DMS114 treated with DMSO at 0.1 percent for 48 hours (cell line): ENCODE data around the gene SAMHD1.
"Not testable (repeated sequence)": the region's sequence is repeated elsewhere in the genome, so short reads cannot be mapped to it uniquely, and the experiment has no call there.

Experiments
- DNase-seq: peaks from one replicate; lab custom pipeline; 2025; ENCODE audit not compliant: unreplicated experiment; lab: John Stamatoyannopoulos, UW

SAMHD1 gene

DNA sequence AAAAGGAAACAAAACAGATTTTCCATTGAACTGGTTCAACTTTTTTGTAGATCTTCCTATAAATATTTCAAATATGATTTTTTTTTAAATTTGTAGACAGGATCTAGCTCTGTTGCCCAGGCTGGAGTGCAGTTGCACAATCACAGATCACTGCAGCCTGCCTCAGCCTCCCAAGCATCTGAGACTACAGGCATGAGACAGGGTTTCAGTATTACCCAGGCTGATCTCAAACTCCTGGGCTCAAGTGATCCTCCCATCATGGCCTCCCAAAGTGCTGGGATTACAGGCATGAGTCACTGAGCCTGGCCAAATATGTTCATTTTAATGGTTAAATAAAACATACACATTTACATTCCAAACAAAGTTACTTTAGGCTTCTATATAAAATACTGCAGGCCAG lies 33.6 kb downstream of the SAMHD1 start:
- DNase-seq = no peak

DNA sequence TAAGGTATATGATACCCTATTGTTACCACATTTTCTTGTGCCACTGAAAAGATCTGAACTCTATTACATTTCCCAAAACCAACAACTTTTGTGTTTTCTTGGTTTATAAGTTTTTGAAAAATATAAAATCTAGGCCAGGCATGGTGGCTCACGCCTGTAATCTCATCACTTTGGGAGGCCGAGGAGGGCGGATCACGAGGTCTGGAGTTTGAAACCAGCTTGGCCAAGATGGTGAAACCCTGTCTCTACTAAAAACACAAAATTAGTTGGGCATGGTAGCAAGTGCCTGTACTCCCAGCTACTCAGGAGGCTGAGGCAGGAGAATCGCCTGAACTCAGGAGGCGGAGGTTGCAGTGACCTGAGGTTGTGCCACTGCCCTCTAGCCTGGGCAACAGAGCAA lies 34.3 kb downstream of the SAMHD1 start:
- DNase-seq = no peak

DNA sequence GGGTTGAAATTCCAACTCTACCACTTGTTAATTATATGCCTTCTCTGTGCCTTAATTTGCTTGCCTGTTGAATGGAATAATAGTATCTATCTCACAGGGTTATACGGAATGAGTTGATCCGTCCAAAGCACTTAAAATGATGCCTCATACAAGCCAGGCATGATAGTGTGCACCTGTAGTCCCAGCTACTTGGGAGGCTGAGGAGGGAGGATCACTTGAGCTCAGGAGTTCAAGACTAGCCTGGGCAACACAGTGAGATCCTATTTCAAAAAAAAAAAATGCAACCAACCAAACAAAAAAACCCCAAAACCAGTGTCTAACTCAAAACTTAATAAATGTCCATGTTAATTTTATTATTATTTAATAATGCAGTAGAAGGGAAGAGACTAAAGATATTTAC lies 35.3 kb downstream of the SAMHD1 start:
- DNase-seq = no peak

DNA sequence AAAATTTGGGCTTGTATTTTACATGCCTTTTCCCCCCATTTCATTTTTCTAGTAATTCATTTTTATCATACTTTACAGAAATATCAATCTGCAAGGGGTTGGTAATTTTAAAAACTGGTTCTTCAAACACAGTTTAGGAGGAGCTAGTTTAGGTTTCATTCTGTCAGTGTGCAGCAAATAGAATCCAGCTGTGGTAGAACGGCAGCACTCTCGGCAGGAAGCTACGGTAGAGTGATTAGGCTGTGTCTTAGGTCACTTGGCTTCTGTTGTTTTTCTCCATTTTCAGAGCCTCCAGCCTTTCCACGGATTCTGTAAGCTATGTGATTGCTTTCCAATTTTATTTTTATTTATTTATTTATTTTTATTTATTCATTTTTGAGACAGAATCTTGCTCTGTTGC lies 42.9 kb downstream of the SAMHD1 start:
- DNase-seq = no peak

DNA sequence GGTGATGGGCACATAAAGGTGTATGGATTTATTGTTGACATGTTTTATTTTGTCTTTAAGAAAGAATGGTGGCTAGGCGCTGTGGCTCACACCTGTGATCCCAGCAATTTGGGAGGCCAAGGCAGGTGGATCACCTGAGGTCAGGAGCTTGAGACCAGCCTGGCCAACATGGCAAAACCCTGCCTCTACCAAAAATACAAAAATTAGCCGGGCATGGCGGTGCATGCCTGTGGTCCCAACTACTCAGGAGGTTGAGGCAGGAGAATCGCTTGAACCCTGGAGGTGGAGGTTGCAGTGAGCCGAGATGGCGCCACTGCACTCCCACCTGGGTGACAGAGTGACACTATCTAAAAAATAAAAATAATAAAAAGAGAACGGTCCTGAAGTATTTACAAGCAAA lies 45.4 kb downstream of the SAMHD1 start:
- not testable (repeated sequence) for DNase-seq

DNA sequence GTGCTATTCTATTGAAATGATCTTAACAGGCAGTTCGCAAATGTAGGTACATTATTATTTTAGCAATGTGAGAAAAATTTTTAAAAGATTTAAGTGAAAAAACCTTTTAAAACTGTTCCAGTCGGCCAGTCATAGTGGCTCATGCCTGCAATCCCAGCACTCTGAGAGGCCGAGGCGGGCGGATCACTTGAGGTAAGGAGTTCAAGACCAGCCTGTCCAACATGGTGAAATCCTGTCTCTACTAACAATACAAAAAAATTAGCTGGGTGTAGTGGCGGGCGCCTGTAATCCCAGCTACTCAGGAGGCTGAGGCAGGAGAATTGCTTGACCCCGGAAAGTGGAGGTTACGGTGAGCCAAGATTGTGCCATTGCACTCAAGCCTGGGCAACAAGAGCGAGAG lies 45.9 kb downstream of the SAMHD1 start:
- DNase-seq = not testable (repeated sequence)

DNA sequence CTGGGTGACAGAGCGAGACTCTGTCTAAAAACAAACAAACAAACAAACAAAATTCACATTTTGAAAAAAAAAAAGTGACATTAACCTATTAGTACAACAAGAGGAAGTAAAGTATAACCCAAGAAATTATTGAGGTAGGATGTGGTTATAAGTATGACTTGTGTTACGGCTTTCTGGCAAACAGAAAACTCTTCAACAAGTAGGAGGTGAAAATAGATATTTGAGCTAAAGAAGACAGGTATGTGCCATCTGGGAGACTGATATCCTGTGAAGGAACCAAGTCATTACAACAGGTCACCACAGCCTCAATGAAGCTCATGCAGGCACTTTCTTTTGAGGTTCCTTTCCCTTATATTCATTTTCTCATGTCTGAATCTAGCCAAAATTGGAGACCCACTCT lies 46.8 kb downstream of the SAMHD1 start:
- DNase-seq = no peak

DNA sequence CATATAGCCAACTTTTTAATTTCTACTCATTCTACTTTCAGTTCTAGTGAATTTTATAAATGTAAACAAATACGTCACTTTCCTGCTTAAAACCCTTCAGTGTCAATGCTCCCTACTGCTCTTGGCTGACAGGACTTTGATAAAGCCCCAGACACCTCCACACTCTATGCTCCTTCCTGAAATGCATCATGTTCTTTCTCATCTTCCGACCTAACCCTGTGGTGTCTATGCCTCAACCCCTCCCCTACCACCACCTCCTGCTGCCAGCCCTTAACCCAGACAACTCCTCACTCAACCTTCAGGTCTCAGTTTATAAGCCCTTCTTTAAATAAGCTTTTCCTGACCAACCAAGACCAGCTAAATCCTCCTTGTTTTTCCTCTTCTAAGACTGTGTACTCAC lies 56.5 kb downstream of the SAMHD1 start:
- no peak for DNase-seq

DNA sequence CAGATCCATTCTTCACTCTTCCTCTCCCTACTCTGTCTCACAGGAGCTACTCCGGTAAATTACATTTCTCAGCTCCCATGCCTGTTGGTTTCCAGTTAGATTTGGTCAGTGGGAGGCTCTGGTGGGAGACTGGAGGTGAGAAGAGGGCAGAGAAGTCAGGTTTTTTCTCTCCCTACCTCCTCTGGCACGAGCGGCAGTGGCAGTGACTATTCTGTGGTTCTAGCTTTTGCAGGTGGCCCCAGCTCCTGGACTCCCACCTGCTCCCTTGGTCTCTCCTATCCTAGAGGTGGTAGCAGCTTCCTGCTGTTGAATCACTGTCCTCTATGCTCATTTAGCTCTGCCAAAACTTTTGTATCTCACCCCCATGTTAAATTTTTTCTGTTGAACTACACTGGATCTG lies 57.7 kb downstream of the SAMHD1 start:
- no peak for DNase-seq

DNA sequence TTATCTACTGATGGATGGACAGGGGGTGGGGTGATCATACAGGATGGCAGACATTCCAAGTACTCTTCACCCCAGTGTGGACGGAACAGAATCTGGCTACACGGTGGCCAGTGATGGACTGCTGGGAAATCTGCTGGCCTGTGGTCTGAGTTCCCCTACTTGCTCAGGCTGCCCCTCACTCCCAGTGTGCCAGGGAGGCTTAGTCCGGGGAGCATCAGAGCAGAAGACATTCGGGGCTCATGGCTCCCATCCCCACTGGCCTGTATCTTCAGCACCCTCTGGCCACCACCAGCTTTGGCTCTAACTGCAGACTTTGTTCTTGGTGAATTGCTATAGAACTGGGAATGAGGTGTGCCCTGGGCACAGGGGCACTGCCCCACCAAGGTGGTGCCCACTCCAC lies 60.3 kb downstream of the SAMHD1 start:
- DNase-seq = no peak

DNA sequence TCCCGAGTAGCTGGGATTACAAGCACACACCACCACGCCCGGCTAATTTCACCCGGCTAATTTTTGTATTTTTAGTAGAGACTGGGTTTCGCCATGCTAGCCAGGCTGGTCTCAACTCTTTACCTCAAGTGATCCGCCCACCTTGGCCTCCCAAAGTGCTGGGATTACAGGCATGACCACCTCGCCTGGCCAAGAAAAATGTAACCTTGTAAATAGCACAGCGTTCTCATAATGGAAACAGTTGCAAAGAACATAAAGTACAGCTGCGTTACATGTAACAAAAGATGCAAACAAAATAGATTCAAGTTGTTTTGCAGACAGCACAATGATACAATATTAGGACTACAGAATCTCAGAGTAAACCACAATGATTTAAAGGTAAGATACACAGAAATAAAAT lies 60.9 kb downstream of the SAMHD1 start:
- no peak for DNase-seq

DNA sequence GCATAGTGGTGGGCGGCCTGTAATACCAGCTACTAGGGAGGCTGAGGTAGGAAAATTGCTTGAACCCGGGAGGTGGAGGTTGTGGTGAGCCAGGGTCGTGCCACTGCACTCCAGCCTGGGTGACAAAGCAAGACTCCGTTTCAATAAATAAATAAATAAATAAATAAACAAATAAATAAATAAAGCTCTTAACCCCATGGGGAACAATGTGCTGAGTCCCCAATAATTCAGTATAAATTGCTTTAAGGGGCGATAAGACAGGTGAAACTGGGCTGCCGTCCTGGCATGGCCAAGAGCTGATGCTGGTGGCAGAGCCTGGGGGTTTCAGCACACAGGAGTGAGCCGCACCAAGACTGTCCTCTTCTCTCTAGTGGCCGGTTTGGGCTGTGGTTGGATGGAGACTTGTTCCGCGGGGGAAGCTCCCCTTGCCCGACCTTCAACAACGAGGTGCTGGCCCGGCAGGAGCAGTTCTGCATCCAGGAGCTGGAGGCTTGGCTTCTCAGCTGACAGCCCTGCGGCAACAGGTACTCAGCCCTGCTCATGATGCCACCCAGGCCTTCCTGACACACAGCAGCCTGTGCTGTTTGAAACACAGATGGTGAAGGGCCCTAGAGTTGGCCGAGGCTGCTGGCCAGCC lies 62.5 kb downstream of the SAMHD1 start:
- no peak for DNase-seq

DNA sequence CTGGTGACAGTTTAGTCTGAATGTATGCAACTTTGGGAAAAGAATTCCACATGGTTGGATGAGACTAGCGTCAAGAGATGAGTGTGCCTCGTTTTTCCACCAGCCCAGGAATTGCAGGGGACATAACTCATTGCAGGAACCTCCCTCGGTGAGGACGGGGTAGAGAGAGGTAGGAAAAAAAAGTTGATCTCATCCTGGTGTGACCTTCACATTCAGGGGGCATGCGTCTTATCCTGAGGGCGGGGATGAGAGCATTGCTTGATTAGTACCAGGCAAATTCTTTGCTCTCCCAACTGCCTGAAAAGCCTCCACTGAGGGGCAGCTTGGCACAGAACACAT lies 63.8 kb downstream of the SAMHD1 start:
- no peak for DNase-seq

DNA sequence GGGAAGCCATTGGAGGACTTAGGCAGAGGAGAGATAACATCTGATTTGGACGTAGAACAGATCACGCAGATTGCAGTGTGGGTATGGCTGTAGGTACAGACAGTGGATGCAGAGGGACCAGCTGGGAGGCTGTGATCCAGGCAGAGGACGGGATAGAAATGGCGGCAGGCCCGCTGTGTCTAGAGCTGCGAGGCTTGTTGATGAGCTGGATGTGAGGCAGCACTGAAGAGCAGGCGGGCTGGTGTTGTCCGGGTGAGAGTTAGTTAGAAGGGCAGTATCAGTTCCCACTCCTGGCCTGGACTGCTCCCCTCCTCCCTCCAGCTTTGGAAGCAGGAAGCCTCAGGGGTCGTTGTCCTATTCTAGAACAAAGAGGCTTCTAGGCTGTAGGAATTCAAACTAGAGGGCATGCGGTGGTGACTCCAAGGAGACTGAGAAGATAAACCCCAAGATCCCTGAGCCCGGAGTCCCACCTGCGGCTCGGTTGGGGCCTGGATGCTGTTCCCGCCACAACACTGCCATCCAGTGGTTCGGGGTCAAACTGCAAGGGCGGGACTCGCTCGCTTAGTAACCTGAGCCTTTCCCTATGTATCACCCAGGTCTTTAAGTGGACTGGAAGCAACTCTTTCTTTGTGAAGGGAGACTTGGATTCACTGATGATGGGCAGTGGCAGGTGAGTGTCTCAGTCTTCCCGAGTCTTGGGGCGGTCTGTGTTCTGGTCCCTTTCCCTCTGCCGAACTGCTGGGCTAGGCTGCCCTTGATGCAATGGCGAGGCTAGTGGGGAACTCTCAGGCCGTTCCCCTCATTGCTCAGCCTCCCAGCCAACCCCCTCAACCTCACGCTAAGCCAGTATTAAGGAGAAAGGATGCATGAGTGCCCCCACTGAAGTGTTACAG lies 64.4 kb downstream of the SAMHD1 start:
- peak; percentile 20 for DNase-seq

DNA sequence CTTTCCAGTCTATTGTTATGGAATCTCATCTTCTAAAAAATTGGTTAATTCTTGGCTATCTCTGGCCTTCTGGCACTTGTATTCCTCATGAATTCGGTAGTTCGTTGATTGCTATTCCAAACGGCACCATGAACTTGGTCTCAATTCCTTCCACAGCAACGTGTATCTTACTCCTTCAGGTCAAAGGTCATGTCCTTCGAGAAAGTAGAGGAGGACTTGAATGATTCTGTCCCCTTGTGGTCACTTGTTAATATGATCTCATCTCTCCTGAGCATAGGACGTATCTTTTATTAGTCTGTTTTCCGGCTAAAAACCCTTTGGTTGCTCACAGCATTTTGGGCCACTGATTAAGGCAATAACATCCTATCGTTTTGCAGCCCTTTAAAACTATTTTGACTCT lies 66.2 kb downstream of the SAMHD1 start:
- no peak for DNase-seq

DNA sequence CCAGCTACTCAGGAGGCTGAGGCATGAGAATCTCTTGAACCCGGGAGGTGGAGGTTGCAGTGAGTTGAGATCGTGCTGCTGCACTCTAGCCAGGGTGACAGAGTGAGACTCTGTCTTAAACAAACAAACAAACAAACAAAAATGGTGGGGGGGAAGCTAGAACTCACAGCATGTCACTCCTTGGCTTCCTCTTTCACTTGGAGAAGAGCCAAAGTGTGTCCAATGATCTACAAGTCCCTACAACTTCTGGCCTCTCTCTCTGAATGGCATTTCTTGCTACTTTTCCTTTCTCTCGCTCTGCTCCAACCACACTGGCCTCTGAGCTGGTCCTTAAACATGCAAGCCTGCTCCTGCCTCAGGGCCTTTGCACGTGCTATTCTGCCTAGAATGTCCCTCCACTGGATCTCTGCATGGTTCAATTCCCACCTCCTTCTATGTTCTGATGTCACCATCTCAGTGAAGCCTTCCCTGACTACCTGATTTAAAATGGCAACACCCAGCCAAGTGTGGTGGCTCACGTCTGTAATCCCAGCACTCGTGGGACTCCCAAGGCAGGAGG lies 67.5 kb downstream of the SAMHD1 start:
- no peak for DNase-seq

DNA sequence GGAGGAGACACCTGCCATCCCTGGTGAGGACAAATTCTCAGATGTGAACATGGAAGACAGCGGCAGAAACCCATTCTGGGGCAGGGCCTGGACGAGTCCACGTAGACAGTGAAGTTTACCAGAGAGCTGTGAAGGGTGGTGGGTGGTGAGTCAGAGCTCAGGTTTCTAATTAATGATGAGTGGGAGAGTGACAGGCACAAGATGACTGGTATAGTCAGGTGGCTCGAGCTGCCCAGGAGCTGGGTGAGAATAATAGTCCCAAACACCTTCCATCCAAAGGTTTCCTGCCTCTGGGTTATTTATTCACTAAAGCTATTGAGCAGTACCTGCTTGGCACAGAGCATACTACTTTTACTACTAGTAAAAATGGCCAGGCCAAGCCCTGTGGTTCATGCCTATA lies 69.6 kb downstream of the SAMHD1 start:
- no peak for DNase-seq

DNA sequence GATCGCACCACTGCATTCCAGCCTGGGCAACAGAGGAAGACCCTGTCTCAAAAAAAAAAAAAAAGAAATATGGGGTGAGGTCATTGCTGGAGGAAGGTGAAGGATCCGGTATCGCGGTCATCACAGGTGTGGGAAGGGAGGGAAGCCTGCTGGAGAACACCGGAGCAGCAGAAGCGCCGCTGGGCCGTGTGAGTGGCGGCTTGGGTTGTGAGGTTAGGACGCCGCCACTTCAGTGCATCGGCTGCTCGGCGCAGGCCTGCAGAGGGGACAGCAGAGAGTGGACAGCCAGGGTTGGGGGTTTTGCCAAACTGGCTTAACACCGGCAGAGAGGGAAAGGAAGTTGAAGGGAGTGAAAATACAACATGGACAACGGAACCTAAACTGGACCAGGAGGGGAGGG lies 70.2 kb downstream of the SAMHD1 start:
- DNase-seq = no peak

DNA sequence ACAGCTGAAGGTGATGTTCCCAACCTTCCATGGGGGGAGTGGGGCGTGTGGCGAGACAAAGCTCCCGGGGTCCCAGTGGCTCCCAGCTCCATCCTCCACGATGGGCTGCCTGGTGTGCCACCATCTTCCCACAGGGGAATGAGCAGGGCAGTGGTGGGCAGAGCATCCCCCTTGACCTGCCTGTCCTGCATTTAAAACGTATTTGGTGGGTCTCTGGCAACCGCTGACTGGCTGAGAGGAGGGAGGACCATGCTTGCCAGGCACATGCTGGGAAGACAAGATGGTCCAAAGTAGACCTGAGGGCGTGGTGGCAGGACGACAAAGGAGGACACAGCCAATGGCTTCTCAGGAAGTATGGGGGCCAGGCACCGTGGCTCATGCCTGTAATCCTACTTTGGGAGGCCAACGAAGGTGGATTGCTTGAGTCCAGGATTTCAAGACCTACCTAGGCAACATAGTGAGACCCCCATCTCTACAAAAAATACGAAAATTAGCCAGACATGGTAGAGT lies 70.7 kb downstream of the SAMHD1 start:
- no peak for DNase-seq

DNA sequence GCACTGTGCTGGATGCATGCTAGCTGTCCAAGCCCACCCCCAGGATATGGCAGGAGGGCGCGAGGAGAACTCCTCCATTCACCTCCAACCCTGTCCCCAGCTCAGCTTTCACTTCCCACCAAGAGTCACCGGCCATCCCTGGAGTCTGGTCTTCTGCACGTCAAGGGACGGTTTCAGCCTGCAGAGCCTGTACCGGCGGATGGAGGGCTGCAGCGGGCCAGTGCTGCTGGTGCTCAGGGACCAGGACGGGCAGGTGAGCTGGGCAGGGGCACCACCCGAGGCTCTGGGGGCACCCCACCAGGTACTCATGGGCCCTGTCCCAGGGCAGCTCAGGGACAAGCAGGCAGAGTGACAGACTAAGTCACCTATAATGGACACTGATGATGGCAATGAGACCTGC lies 72.6 kb downstream of the SAMHD1 start:
- no peak for DNase-seq

DNA sequence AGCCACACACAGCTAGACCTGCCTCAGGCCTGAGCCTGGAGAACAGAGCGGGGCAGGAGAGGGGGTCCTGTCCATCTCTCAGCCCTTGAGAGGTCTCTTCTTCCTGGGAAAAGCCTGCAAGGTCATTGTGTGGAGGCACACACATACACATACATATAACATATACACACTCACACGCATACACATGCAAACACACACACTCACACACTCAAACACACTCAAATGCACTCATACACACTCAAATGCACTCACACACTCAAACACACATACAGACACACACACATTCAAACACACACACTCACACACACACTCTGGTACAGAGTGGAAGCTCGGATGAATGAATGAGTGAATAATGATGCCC lies 75.1 kb downstream of the SAMHD1 start:
- DNase-seq = no peak

DNA sequence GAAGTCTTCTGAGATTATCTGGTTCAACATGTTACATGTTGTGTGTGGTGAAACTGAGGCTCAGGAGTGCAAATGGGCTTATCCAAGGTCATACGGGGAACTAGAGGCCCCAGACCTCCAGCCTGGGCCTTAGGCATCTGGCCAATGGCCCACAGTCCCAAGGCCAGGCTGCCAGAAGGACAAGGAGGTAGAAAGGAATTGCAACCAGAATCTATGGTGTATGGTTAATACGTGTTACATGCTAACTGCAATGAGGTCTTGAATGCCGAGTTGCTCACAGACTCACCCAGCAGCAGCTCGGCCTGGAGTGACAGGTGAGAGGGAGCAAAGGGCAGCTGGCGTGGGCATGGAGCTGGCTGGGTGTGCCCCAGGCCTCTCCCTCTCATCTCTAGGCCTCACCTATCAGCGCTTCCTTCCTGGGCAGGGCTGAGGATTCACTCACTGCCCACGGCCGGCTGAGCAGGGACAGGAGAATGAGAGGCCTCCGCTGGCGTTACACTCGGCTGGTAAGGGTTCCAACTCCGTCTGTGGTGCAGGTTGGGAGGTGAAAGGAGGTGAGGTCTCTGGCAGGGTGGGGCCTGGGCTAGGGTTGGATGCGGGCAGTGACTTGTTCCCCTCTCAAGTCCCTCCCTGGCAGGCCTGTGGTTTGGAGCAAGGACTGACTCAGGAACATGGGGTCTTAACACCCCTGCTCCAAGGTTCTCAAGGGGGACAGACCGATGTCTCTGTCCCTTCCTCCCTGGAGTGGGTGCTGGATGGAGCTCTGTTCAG lies 75.6 kb downstream of the SAMHD1 start, which contains the start of gene TLDC2:
TLDC2 (plus strand) TSS at position 437 of the 771 bp plus-strand sequence; CDS start at position 474, 37 bp downstream.
- DNase-seq = no peak
